A549 (cell line): ENCODE data around the gene ODF2L. TPM values are rescaled to one million over a fixed set of nuclear protein-coding genes. Genes with fewer than 3 reads are reported as not detected.

Experiments
- ATAC-seq, 2 experiments: fragments of 200-7000 bp in 1 of 2; fragments of >200 bp in 1 of 2; cut with Nextera tagmentation in 1 of 2; cut with Tn5 transposase in 1 of 2; 3 replicates each; pipeline versions ENCODE4 v1.8.0 to v1.9.1; 2018 to 2020; ENCODE audit warnings: mild to moderate bottlenecking in 1 of 2, moderate library complexity in 1 of 2
- CTCF ChIA-PET: fragments of 300-600 bp; sonication (Branson Sonifier 250); formaldehyde crosslinking; extraction: SDS; loops from one replicate; lab custom pipeline; 2021; ENCODE audit warnings: antibody characterized with exemption, inconsistent platforms; lab: Yijun Ruan, JAX
- POLR2A ChIA-PET: fragments of 350-600 bp; formaldehyde crosslinking; extraction: SDS; loops from one replicate; lab custom pipeline; 2021; ENCODE audit warnings: antibody characterized with exemption, inconsistent platforms; lab: Yijun Ruan, JAX
- DNase-seq, 2 experiments: peaks; one replicate each; pipeline versions ENCODE4 v3.0.0 to v3.0.0-alpha.2; 2011 to 2016; ENCODE audit warnings: low read depth in 1 of 2, low spot score in 1 of 2
- FAIRE-seq: peaks from 2 replicates; lab custom pipeline; 2011; peaks lifted over from hg19 to GRCh38; lab: Jason Lieb, UNC
- H3K27ac ChIP-seq, 2 experiments: fragments of >200 bp; sonication (Bioruptor Twin); formaldehyde crosslinking; 3 replicates each; pipeline ENCODE4 v1.5.1; 2016 to 2017
- H3K4me1 ChIP-seq: fragments of >200 bp; sonication (Bioruptor Twin); formaldehyde crosslinking; 3 replicates; pipeline ENCODE4 v1.6.1; 2016
- H3K4me2 ChIP-seq: fragments of >200 bp; sonication (Bioruptor Twin); formaldehyde crosslinking; 3 replicates; pipeline ENCODE4 v1.6.1; 2016
- H3K4me3 ChIP-seq: fragments of >200 bp; sonication (Bioruptor Twin); formaldehyde crosslinking; 3 replicates; pipeline ENCODE4 v1.5.1; 2016
- H3K9me3 ChIP-seq: fragments of >200 bp; sonication (Bioruptor Twin); formaldehyde crosslinking; 3 replicates; pipeline ENCODE4 v1.6.1; 2016
- BCL3 ChIP-seq: fragments of >200 bp; sonication (Bioruptor Twin); formaldehyde crosslinking; IDR thresholded peaks from 3 replicates; pipeline ENCODE4 v1.6.1; 2016
- CBX8 ChIP-seq: fragments of 200-600 bp; sonication (generic); IDR thresholded peaks from 2 replicates; pipeline ENCODE4 v1.6.1; 2016
- FOXS1 ChIP-seq: fragments of 250-450 bp; sonication (Bioruptor Pico); IDR thresholded peaks from 2 replicates; pipeline ENCODE4 v1.5.0; 2020; ENCODE audit warnings: mild to moderate bottlenecking, moderate library complexity
- GATA3 ChIP-seq: IDR thresholded peaks from 2 replicates; pipeline ENCODE4 v1.6.1; 2012; ENCODE audit warnings: borderline replicate concordance
- HOXB5 ChIP-seq: fragments of 250-450 bp; sonication (Bioruptor Pico); IDR thresholded peaks from 2 replicates; pipeline ENCODE4 v1.5.0; 2020; ENCODE audit warnings: mild to moderate bottlenecking, moderate library complexity
- JUNB ChIP-seq: fragments of >200 bp; sonication (Bioruptor Twin); formaldehyde crosslinking; IDR thresholded peaks from 2 replicates; pipeline ENCODE4 v1.6.1; 2016
- KDM1A ChIP-seq: fragments of 200-600 bp; sonication (generic); IDR thresholded peaks from 2 replicates; pipeline ENCODE4 v1.6.1; 2016; ENCODE audit warnings: low read depth, mild to moderate bottlenecking
- NFE2L2 ChIP-seq: fragments of 150-350 bp; conservative IDR thresholded peaks from 2 replicates; pipeline ENCODE4 v1.6.1; 2014; ENCODE audit warnings: low read length
- NPAS2 ChIP-seq: fragments of 250-450 bp; sonication (Bioruptor Pico); IDR thresholded peaks from 2 replicates; pipeline ENCODE4 v1.8.0; 2022; ENCODE audit warnings: mild to moderate bottlenecking, moderate library complexity, borderline replicate concordance
- PBX3 ChIP-seq: IDR thresholded peaks from 2 replicates; pipeline ENCODE4 v1.6.1; 2012
- RARB ChIP-seq: fragments of 250-450 bp; sonication (Bioruptor Pico); IDR thresholded peaks from 2 replicates; pipeline ENCODE4 v1.8.0; 2021; ENCODE audit warnings: mild to moderate bottlenecking, moderate library complexity
- TP53 ChIP-seq: fragments of 250-450 bp; sonication (Bioruptor Pico); IDR thresholded peaks from 2 replicates; pipeline ENCODE4 v1.5.0; 2021; ENCODE audit warnings: mild to moderate bottlenecking, moderate library complexity
- WGBS: methylation state at CpG from one replicate; pipeline ENCODE4 v1.1.6; 2017; ENCODE audit errors: missing lambda C conversion rate; 5-methylcytosine and 5-hydroxymethylcytosine counted together
- polyA plus RNA-seq, 4 experiments: library from polyadenylated mRNA; depleted of rRNA in 3 of 4; stranded (reverse); fragments of >200 nt; fragmentation: RNase III in 1 of 4; extraction: RNeasy Plus Mini Kit Qiagen cat#74134 plus additional on column Dnase treatment in 1 of 4; gene quantifications; 2 replicates in 3 of 4; 3 replicates in 1 of 4; pipeline ENCODE4 v1.2.3, GENCODE V29; 2011 to 2017
- TF ChIP-seq, protein P1 (sequence below): fragments of >200 bp; sonication (Bioruptor Twin); formaldehyde crosslinking; IDR thresholded peaks from 3 replicates; pipeline ENCODE4 v1.5.1; 2016
- TF ChIP-seq, protein P2 (sequence below): fragments of 450-650 bp; IDR thresholded peaks from 2 replicates; pipeline ENCODE4 v1.6.1; 2014; ENCODE audit warnings: antibody characterized with exemption
- TF ChIP-seq, protein P3 (sequence below): fragments of 200-600 bp; sonication (generic); IDR thresholded peaks from 2 replicates; pipeline ENCODE4 v1.6.1; 2016; ENCODE audit warnings: antibody characterized with exemption, mild to moderate bottlenecking, moderate library complexity
- TF ChIP-seq, protein P4 (sequence below): fragments of 150-350 bp; IDR thresholded peaks from 2 replicates; pipeline ENCODE4 v1.6.1; 2014; ENCODE audit warnings: low read depth, mild to moderate bottlenecking, low read length

ODF2L gene
- polyA plus RNA-seq, 2 of the 4 experiments (the other 2 are of a cell fraction): 10.0 to 17.7 TPM

DNA sequence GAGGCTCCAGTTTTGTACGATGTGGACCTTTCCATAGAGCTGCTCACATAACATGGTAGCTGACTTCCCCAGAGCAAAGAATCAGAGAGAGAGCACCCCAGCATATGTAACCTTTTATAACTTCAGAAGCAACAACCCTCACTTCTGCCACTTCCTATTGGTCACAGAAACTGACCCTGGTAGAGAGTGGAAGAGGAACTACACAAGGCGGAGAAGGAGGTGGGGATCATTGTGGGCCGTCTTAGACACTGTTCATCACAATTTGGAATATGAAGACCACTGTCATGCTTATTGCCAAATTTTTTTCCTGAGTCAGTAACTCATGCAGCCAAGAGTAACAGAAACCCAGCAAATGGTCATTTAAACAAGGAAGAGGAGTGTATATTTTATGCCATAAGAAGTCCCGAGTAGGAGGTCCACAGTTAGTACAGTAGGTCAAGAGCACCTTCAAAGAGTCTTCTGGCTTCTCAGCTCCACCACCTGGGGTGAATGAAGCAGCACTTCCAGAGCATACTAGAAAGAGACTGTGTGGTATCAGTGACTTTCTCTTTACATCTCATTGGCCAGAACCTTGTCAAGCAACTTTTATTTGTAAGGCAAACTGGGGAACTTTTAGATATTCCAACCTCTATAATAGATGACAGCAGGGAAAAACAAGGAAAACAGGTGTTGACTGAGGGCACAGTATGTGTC lies 71.8 kb downstream of the ODF2L start:
- no peak overlapping the region for H3K4me2 ChIP-seq
- no peak for DNase-seq
- no peak for ATAC-seq
- H3K9me3 ChIP-seq: no peaks in the 10 kb centered on the region
- H3K27ac ChIP-seq: no peak overlapping the region
- no peak for TF ChIP-seq FOXS1
- no peak for TF ChIP-seq CBX8
- TF ChIP-seq, protein P1, sequence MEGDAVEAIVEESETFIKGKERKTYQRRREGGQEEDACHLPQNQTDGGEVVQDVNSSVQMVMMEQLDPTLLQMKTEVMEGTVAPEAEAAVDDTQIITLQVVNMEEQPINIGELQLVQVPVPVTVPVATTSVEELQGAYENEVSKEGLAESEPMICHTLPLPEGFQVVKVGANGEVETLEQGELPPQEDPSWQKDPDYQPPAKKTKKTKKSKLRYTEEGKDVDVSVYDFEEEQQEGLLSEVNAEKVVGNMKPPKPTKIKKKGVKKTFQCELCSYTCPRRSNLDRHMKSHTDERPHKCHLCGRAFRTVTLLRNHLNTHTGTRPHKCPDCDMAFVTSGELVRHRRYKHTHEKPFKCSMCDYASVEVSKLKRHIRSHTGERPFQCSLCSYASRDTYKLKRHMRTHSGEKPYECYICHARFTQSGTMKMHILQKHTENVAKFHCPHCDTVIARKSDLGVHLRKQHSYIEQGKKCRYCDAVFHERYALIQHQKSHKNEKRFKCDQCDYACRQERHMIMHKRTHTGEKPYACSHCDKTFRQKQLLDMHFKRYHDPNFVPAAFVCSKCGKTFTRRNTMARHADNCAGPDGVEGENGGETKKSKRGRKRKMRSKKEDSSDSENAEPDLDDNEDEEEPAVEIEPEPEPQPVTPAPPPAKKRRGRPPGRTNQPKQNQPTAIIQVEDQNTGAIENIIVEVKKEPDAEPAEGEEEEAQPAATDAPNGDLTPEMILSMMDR: no peak
- no peak for TF ChIP-seq RARB (CRISPR knock-in tag)
- no peak for TF ChIP-seq BCL3
- TF ChIP-seq, all 56 proteins: peak for 0
- ChIA-PET CTCF (interaction anchor here (0.8 kb wide), 1 partner anchor 7 kb away, joined by 3 read pairs; no protein-coding TSS in a partner anchor), POLR2A (no interaction called here)
- H3K4me1 ChIP-seq: no peaks in the 10 kb centered on the region
- FAIRE-seq: no peak
- WGBS: 51% methylated on average over 4 of the region's 4 CpGs
- no peak overlapping the region for H3K4me3 ChIP-seq

DNA sequence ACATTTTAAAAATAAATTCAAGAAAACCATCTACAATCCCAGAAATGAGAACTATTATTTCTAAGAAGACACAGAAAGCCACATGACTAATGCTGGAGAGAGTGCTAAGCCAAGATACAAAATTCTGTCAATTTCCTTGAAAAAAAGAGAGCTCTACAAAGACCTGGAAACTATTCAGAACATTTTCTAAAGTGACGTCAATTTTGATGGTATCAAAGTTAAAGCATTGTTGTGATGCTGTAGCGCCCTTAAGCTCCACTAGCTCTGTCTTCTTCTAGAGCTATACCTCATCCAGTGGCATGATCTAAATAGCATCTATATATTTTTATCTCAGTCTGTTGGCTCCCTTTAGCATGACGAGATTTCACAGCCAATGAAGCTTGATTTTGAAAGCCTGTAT lies 73.9 kb downstream of the ODF2L start:
- no peaks in the 10 kb centered on the region for H3K4me1 ChIP-seq
- H3K4me3 ChIP-seq: no peak overlapping the region
- ChIA-PET CTCF (no interaction called here), POLR2A (no interaction called here)
- FAIRE-seq (no peak), ATAC-seq (no peak), DNase-seq (no peak)
- no peaks in the 10 kb centered on the region for H3K9me3 ChIP-seq
- H3K27ac ChIP-seq: no peak overlapping the region
- H3K4me2 ChIP-seq: no peak overlapping the region
- WGBS: 21% methylated on average over 3 of the region's 3 CpGs
- TF ChIP-seq GATA3 (no peak), PBX3 (no peak), JUNB (no peak), TP53 (CRISPR knock-in tag) (no peak), KDM1A (no peak), HOXB5 (CRISPR knock-in tag) (no peak), NPAS2 (CRISPR knock-in tag) (no peak), NFE2L2 (no peak), CBX8 (no peak)
- TF ChIP-seq, protein P2, sequence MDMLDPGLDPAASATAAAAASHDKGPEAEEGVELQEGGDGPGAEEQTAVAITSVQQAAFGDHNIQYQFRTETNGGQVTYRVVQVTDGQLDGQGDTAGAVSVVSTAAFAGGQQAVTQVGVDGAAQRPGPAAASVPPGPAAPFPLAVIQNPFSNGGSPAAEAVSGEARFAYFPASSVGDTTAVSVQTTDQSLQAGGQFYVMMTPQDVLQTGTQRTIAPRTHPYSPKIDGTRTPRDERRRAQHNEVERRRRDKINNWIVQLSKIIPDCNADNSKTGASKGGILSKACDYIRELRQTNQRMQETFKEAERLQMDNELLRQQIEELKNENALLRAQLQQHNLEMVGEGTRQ: no peak
- TF ChIP-seq, protein P3, sequence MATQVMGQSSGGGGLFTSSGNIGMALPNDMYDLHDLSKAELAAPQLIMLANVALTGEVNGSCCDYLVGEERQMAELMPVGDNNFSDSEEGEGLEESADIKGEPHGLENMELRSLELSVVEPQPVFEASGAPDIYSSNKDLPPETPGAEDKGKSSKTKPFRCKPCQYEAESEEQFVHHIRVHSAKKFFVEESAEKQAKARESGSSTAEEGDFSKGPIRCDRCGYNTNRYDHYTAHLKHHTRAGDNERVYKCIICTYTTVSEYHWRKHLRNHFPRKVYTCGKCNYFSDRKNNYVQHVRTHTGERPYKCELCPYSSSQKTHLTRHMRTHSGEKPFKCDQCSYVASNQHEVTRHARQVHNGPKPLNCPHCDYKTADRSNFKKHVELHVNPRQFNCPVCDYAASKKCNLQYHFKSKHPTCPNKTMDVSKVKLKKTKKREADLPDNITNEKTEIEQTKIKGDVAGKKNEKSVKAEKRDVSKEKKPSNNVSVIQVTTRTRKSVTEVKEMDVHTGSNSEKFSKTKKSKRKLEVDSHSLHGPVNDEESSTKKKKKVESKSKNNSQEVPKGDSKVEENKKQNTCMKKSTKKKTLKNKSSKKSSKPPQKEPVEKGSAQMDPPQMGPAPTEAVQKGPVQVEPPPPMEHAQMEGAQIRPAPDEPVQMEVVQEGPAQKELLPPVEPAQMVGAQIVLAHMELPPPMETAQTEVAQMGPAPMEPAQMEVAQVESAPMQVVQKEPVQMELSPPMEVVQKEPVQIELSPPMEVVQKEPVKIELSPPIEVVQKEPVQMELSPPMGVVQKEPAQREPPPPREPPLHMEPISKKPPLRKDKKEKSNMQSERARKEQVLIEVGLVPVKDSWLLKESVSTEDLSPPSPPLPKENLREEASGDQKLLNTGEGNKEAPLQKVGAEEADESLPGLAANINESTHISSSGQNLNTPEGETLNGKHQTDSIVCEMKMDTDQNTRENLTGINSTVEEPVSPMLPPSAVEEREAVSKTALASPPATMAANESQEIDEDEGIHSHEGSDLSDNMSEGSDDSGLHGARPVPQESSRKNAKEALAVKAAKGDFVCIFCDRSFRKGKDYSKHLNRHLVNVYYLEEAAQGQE: no peak
- TF ChIP-seq, protein P4, sequence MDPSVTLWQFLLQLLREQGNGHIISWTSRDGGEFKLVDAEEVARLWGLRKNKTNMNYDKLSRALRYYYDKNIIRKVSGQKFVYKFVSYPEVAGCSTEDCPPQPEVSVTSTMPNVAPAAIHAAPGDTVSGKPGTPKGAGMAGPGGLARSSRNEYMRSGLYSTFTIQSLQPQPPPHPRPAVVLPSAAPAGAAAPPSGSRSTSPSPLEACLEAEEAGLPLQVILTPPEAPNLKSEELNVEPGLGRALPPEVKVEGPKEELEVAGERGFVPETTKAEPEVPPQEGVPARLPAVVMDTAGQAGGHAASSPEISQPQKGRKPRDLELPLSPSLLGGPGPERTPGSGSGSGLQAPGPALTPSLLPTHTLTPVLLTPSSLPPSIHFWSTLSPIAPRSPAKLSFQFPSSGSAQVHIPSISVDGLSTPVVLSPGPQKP: no peak
